ENCODE results near the gene SKAP1. TPM values are rescaled to one million over a fixed set of nuclear protein-coding genes. Genes with fewer than 3 reads are reported as not detected.

The SKAP1 gene
- total RNA-seq, 6 donors from 2014 or later = 1.9 to 5.3 (median 3.9) TPM

DNA sequence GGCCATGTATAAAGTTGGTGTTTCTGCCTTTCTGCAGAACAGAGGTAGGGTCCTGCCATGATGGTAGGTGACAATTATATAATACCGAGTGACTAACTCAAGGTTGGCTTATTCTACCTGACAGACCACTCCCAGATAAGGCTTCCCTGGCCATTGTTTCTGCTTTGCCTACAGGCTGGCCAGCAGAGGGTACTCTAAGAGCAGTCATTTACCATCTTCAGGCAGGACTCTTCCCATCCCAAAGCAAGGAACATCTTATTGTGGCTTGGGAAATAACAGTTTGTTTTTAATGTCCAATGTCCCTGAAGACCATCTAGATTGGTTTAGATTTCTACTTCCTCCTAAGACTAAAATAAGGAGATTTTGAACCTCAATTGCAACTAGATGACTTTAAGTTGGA is 248.4 kb downstream of the SKAP1 start:
- DNase-seq (no peak), ATAC-seq (ENCODE audit: low FRiP score in 2 of 2) (no peak)
- no peaks in the 10 kb centered on the region for H3K9me3 ChIP-seq

DNA sequence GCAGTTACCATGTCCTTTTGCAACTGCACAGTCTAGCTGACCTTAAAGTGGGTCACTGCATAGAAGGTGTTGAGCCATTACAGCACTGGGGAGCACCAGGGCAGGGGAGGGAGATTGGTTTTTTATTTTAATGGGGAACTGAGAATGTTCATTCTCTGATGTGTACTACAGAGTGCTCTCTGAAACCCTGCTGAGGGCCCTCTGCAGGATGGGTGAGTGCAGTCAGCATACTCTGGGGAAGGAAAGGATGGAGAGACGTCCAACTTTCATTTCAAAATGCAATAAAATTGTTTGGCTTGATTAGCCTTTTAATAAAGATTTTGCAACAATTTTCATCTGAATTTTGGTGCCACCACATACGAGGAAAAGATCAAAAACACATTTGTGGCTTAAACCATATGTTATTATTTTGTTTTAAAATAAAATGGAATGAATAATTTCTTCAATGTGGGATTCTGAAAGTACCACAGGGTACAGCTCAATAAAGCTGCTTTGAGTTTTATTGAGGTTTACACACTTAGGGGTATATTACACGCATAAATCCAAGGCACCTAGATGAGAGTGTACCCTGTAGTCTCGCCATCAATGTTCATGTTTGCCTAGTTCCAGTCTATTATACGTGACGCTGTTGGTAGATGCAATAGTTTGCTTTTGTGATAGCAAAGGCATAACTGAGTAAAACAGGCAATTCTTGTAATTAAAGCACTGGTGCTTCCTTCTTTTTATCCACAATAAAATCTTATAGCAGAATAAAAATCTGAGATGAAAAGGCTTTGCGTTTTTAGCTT is 249.0 kb downstream of the SKAP1 start:
- TF ChIP-seq POLR2A (IDR thresholded peaks at IDR 0.05) = no peak
- Histone ChIP-seq H3K4me1 (no peaks in the 10 kb centered on the region), H3K27me3 (no peaks in the 10 kb centered on the region), H3K4me3 (no peak overlapping the region), H3K36me3 (no peaks in the 10 kb centered on the region), H3K27ac (no peak overlapping the region), H3K9me3 (no peaks in the 10 kb centered on the region)
- ATAC-seq (ENCODE audit: low FRiP score in 2 of 2) = no peak
- DNase-seq = no peak
- WGBS, 2 donors = 92% methylated on average over 7 of the region's 7 CpGs

More for the DNA sequence above, 248.4 kb downstream of the SKAP1 start:
- 0 to 19% methylated on average over 1 of the region's 1 CpG for WGBS, 2 donors
- Histone ChIP-seq H3K27me3 (no peaks in the 10 kb centered on the region), H3K4me3 (no peak overlapping the region), H3K27ac (no peak overlapping the region), H3K4me1 (no peaks in the 10 kb centered on the region), H3K36me3 (no peaks in the 10 kb centered on the region)
- no peak for TF ChIP-seq POLR2AphosphoS5 (IDR thresholded peaks at IDR 0.05)
- no peak for TF ChIP-seq EP300 (IDR thresholded peaks at IDR 0.05)
- TF ChIP-seq, protein P1, sequence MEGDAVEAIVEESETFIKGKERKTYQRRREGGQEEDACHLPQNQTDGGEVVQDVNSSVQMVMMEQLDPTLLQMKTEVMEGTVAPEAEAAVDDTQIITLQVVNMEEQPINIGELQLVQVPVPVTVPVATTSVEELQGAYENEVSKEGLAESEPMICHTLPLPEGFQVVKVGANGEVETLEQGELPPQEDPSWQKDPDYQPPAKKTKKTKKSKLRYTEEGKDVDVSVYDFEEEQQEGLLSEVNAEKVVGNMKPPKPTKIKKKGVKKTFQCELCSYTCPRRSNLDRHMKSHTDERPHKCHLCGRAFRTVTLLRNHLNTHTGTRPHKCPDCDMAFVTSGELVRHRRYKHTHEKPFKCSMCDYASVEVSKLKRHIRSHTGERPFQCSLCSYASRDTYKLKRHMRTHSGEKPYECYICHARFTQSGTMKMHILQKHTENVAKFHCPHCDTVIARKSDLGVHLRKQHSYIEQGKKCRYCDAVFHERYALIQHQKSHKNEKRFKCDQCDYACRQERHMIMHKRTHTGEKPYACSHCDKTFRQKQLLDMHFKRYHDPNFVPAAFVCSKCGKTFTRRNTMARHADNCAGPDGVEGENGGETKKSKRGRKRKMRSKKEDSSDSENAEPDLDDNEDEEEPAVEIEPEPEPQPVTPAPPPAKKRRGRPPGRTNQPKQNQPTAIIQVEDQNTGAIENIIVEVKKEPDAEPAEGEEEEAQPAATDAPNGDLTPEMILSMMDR (IDR thresholded peaks at IDR 0.05) = no peak
- no peak for TF ChIP-seq POLR2A (IDR thresholded peaks at IDR 0.05)

DNA sequence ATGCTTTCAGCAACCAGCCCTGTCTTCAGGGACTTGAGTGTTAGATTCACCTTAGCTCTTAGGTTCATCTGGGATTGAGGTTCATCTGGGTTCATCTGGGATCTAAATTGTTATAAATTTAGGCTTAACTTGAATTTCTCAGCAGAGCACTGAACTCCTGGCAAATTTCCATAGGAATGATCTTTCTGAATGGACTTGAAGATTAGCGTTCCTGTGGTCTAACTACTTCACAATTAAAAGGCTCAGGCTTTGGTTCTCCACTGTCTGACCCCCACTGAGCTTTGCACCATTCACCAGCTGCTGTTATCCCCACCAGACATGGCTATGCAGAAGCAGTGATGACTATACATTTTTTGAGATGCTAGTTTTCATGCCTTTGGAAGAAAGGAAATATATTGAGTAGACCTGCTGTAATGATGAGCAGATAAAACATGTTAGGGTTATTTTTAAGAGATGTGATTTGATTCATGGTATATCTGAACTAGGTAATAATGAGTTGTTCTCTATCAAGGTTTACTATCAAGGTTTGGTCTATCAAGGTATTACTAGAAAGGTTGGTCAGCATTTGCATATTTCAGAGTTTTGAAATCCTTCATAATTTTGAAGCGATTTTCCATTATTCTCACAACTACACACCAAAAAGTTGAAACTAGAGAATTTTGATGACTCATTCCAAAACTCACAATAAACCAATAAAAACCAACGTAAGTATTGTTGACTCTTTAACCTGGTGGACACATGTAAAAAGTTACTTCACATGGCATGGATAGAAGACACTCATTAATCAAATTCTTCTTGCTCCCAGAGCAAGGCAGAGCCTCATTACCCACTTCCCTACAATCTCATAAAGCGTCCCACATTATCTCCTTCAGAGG is 250.7 kb downstream of the SKAP1 start:
- no peak for ATAC-seq (ENCODE audit: low FRiP score in 2 of 2)
- H3K36me3 ChIP-seq = no peaks in the 10 kb centered on the region
- WGBS, 2 donors = 75 to 85% methylated on average over 4 of the region's 4 CpGs

DNA sequence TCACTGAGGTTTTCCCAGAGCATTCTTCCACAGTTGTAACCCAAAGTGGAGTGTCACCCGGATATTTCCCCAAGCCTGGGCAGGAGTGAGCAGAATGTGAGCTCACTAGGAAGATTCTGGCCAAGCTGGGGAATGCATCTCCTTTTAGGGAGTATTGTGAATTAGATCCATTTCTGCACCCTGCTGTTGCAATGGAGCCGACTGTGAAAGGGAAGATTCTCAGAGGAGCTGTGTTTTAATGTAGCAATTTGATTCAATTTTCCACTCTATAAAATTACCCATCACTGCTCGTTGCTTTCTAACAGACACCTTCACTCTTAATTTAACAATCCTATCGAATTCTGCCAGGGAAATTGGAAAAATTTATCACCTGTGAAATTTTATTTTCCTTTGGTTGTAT is 251.7 kb downstream of the SKAP1 start:
- 84 to 86% methylated on average over 4 of the region's 4 CpGs for WGBS, 2 donors
- Histone ChIP-seq H3K27ac (no peak overlapping the region), H3K9me3 (no peaks in the 10 kb centered on the region), H3K4me3 (no peak overlapping the region), H3K4me1 (no peaks in the 10 kb centered on the region), H3K27me3 (no peaks in the 10 kb centered on the region), H3K36me3 (no peaks in the 10 kb centered on the region)
- DNase-seq (no peak), ATAC-seq (ENCODE audit: low FRiP score in 2 of 2) (no peak)
- TF ChIP-seq POLR2AphosphoS5 (IDR thresholded peaks at IDR 0.05) (no peak), EP300 (IDR thresholded peaks at IDR 0.05) (no peak), POLR2A (IDR thresholded peaks at IDR 0.05) (no peak)
- TF ChIP-seq, protein P1 (IDR thresholded peaks at IDR 0.05) = no peak

More for the DNA sequence above, 250.7 kb downstream of the SKAP1 start:
- Histone ChIP-seq H3K4me3 (no peak overlapping the region), H3K4me1 (no peaks in the 10 kb centered on the region), H3K27me3 (no peaks in the 10 kb centered on the region), H3K9me3 (no peaks in the 10 kb centered on the region), H3K27ac (no peak overlapping the region)
- TF ChIP-seq, protein P1 (IDR thresholded peaks at IDR 0.05) = no peak
- no peak for TF ChIP-seq POLR2A (IDR thresholded peaks at IDR 0.05)
- TF ChIP-seq POLR2AphosphoS5 (IDR thresholded peaks at IDR 0.05) = no peak
- no peak for TF ChIP-seq EP300 (IDR thresholded peaks at IDR 0.05)
- no peak for DNase-seq

DNA sequence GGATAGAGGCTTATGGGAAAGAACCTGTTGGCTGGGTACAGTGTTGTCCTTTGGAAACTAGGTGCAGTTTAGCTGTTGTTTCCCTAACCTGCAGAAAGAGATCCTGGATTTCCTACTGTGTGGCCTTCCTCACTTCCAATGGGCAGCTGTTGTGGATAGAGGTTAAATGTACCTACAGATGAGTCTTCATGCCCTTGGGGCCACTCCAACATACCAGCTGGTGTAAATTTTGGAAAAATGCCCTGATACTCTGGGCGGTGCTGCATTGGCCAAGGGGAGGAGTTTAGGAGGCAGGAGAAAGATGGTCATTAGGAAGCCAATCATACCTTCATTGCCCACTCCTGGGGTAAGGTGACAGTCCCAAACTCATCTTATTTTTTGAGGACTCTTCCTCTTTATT is 252.2 kb downstream of the SKAP1 start:
- no peak for TF ChIP-seq EP300 (IDR thresholded peaks at IDR 0.05)
- TF ChIP-seq POLR2AphosphoS5 (IDR thresholded peaks at IDR 0.05) = no peak
- TF ChIP-seq, protein P1 (IDR thresholded peaks at IDR 0.05) = no peak
- TF ChIP-seq POLR2A (IDR thresholded peaks at IDR 0.05) = no peak
- DNase-seq (no peak), ATAC-seq (ENCODE audit: low FRiP score in 2 of 2) (no peak)
- Histone ChIP-seq H3K27ac (no peak overlapping the region), H3K4me3 (no peak overlapping the region), H3K9me3 (no peaks in the 10 kb centered on the region), H3K36me3 (no peaks in the 10 kb centered on the region), H3K4me1 (no peaks in the 10 kb centered on the region), H3K27me3 (no peaks in the 10 kb centered on the region)
- 80 to 88% methylated on average over 1 of the region's 1 CpG for WGBS, 2 donors

All from upper lobe of left lung (tissue), 6 donors.